Ectodermal cell (in vitro differentiated cells): ENCODE results near the gene CHST11.

Experiments used
- H3K27ac ChIP-seq: 2 replicates; pipeline ENCODE4 v1.7.0; 2013; ENCODE audit warnings: mild to moderate bottlenecking, low read depth, low read length; ENCODE audit not compliant: insufficient read depth, poor library complexity, severe bottlenecking
- H3K27me3 ChIP-seq: 2 replicates; pipeline ENCODE4 v1.7.0; 2013; ENCODE audit warnings: mild to moderate bottlenecking, low read length; ENCODE audit not compliant: insufficient read depth, control insufficient read depth, poor library complexity, severe bottlenecking
- H3K36me3 ChIP-seq: one replicate; pipeline ENCODE4 v1.7.0; 2013; ENCODE audit warnings: low read length; ENCODE audit not compliant: control insufficient read depth, insufficient read depth
- H3K4me1 ChIP-seq: one replicate; pipeline ENCODE4 v1.7.0; 2013; ENCODE audit warnings: low read length; ENCODE audit not compliant: control insufficient read depth, insufficient read depth
- H3K4me3 ChIP-seq: 2 replicates; pipeline ENCODE4 v1.7.0; 2013; ENCODE audit warnings: low read depth, low read length, control low read depth; ENCODE audit not compliant: insufficient read depth
- H3K9me3 ChIP-seq: 2 replicates; pipeline ENCODE4 v1.7.0; 2013; ENCODE audit warnings: mild to moderate bottlenecking, low read length, moderate library complexity; ENCODE audit not compliant: control insufficient read depth
- WGBS, 2 experiments: methylation state at CpG; one replicate each; pipeline ENCODE4 v1.1.7; 2013; ENCODE audit warnings: missing lambda C conversion rate in 2 of 2; 5-methylcytosine and 5-hydroxymethylcytosine counted together

The CHST11 gene

DNA sequence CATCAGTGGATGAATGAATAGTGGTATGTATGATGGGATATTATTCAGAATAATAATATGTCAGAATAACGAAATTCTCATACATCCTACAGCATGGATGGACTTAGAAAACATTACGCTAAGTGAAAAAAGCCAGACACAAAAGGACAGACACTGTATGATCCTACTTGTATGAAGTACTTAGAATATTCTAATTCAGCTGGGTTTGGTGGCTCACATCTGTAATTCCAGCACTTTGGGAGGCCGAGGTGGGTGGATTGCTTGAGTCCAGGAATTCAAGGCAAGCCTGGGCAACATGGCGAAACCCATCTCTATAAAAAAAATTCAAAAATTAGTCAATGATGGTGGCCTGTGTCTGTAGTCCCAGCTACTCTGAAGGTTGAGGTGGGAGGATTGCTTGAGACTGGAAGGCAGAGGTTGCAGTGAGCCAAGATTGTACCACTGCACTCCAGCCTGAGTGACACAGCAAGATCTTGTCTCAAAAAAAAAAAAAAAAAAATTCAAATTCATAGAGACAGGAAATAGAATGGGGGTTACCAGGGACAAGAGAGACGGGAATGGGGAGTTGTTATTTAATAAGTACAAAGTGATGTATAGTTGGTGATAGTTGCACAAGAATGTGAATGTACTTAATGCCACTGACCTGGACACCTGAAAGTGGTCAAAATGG is 132.3 kb downstream of the CHST11 start:
- Histone ChIP-seq H3K27me3 (no peaks in the 10 kb centered on the region), H3K4me1 (no peaks in the 10 kb centered on the region), H3K9me3 (no peaks in the 10 kb centered on the region), H3K36me3 (no peaks in the 10 kb centered on the region), H3K4me3 (no peak overlapping the region), H3K27ac (no peak overlapping the region)
- WGBS, 2 experiments, result 67 to 78% methylated on average over 3 to 5 of the region's 5 CpGs

- no peaks in the 10 kb centered on the region for H3K27me3 ChIP-seq
- H3K4me1 ChIP-seq, result no peaks in the 10 kb centered on the region
- no peaks in the 10 kb centered on the region for H3K9me3 ChIP-seq
- H3K36me3 ChIP-seq, result no peaks in the 10 kb centered on the region
- no peak overlapping the region for H3K4me3 ChIP-seq
- 95% methylated on average over 8 of the region's 8 CpGs for WGBS, 2 experiments
- H3K27ac ChIP-seq, result no peak overlapping the region
Measured at GRCh38 chr12:104590022-104590421, 133.3 kb downstream of the CHST11 start.

DNA sequence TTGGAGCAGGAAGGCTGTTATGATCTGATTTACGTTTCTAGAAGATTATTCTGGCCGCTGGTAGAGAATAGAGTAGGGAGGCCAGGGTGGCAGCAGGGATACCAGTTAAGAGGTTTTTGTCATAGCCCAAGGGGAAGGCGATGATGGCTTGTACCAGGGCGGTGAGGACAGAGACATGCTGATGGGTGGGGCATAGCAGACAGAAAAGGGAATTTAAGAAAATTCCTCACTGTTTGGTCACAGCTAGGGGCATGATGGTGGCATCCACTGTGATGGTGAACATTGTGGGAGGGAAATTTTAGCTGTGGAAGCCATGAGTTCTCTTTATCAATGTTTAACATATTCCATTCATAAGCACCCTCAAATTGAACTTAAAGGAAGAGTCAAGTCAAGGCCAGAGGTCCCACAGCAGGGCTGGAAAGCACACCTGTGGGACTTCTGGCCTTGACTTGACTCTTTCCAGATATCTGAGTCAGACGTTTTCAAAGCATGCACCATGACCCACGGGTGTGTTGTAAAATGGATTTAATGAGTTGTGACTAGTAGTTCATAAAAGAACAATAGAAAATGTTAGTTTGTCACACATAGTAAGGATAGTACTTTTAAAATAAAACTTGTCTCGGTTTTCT is 134.6 kb downstream of the CHST11 start:
- no peaks in the 10 kb centered on the region for H3K9me3 ChIP-seq
- H3K4me1 ChIP-seq, result no peaks in the 10 kb centered on the region
- no peaks in the 10 kb centered on the region for H3K27me3 ChIP-seq
- H3K27ac ChIP-seq, result no peak overlapping the region
- no peaks in the 10 kb centered on the region for H3K36me3 ChIP-seq
- 79 to 94% methylated on average over 6 to 7 of the region's 7 CpGs for WGBS, 2 experiments
- no peak overlapping the region for H3K4me3 ChIP-seq

DNA sequence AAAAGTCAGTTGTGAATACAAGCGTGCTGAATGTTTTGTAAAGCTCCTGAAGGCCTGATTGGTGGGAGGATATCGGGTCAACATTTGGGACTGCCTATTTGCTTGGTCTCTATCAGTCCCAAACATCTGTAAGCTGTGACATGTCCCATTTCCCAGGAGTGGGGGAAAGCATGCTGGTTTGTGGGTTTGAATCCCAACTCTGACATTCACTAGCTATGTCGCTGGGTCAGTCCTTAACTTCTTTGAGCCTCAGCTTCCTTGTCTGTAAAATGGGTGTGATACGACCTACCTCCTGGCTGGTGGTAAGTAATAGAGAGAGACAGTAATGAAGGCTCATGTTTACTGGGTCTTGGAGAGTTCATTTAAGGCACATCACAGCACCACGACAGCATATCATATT is 136.7 kb downstream of the CHST11 start:
- Histone ChIP-seq H3K27me3 (no peaks in the 10 kb centered on the region), H3K36me3 (no peaks in the 10 kb centered on the region), H3K4me3 (no peak overlapping the region), H3K9me3 (no peaks in the 10 kb centered on the region), H3K4me1 (no peaks in the 10 kb centered on the region), H3K27ac (no peak overlapping the region)
- 96 to 97% methylated on average over 4 to 5 of the region's 5 CpGs for whole genome bisulfite sequencing, 2 experiments

DNA sequence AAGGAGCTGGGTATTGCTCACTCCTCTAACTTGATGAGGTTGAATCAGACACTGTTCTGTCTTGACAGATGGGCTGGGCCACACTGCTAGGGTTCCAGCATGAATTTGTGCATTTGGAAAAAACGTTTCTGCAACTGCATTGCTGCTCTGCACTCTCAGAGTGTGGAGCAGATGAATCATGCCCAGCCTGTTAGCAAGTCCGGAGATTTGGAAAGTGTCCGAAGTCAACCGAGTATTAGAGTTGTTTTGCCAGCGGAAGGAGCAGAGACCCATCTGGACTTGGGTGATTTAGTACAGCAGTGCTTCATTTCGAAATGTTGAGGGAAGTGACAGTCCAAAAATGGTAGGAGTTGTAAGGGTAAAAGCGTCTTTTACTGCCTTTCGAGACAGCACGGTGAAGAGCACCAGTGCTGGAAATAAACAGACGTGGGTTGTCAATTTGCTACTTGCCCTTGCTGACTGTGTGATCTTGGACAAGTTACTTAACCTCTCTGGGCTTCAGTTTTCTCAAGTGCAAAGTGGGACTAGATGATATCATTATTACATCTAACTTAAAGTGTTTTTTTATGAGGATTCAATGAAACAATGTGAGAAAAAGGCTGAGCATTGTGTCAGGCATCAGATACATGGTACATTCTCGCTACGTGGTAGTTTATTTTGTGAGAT is 139.5 kb downstream of the CHST11 start:
- 86 to 87% methylated on average over 12 of the region's 12 CpGs for WGBS, 2 experiments
- Histone ChIP-seq H3K36me3 (no peaks in the 10 kb centered on the region), H3K27ac (no peak overlapping the region), H3K4me3 (no peak overlapping the region), H3K27me3 (no peaks in the 10 kb centered on the region), H3K9me3 (no peaks in the 10 kb centered on the region), H3K4me1 (no peaks in the 10 kb centered on the region)

DNA sequence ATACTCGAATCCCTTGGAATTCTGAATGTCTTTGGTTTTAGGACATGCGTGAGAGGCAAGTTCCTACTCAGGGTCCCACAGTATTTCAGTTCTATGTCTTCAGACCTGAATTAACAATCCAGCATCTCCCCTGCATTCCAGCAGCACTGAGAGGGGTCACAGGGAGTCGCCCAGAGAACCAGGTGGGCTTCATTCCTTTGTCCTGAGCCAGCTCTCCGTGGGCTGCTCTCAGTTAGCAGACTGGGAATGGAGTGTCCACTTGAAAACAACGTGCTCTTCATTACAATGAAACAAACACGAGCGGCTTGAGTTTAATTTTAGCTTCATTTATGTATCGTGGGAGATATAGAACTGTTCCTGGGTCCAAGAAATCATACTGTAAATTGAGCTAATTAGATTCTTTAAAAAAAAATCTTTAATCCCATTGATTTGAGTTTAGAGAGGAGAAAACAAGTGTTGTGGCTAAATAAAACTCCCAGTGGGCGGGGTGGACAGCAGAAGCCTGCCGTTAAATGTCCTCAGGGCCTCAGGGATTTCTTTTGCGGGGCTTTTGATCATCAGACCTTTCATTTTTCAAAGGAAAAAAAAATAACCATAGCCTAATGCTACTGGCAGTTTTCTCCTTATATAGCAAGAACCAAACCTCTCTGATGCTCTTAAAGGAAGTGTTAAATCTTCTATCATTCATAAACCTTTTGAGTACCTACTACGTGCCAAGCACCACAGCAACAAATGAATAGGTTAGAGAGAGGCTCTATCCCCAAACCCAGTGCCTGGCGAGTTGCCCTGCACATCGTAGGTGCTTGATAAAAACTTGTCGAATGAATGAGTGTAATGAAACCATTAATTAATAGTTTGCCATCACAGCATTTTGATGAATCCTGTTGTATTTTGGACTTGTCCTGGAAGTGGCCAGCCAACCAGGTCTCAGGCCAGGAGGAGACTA is 140.4 kb downstream of the CHST11 start:
- Histone ChIP-seq H3K4me3 (no peak overlapping the region), H3K4me1 (no peaks in the 10 kb centered on the region), H3K27ac (peak overlapping the region; percentile 2), H3K9me3 (no peaks in the 10 kb centered on the region), H3K36me3 (no peaks in the 10 kb centered on the region), H3K27me3 (no peaks in the 10 kb centered on the region)
- 74 to 79% methylated on average over 15 of the region's 15 CpGs for WGBS, 2 experiments

GRCh38 chr12:104598342-104599271 is 141.9 kb downstream of the CHST11 start:
- no peaks in the 10 kb centered on the region for H3K36me3 ChIP-seq
- peaks cover under 1% of the 10 kb centered on the region for H3K4me1 ChIP-seq
- H3K27me3 ChIP-seq, result no peaks in the 10 kb centered on the region
- H3K27ac ChIP-seq, result no peak overlapping the region
- H3K4me3 ChIP-seq, result no peak overlapping the region
- WGBS, 2 experiments, result 92% methylated on average over 15 of the region's 15 CpGs
- no peaks in the 10 kb centered on the region for H3K9me3 ChIP-seq

- Histone ChIP-seq H3K27me3 (no peaks in the 10 kb centered on the region), H3K27ac (no peak overlapping the region), H3K9me3 (no peaks in the 10 kb centered on the region), H3K36me3 (no peaks in the 10 kb centered on the region), H3K4me3 (no peak overlapping the region), H3K4me1 (peaks cover 5% of the 10 kb centered on the region)
- WGBS, 2 experiments, result 91 to 95% methylated on average over 16 of the region's 16 CpGs
Measured at GRCh38 chr12:104599272-104600035, 142.7 kb downstream of the CHST11 start.
